ENCODE measurements around the gene PBRM1.

GRCh38 chr3:52524258-52524751, 161.4 kb downstream of the PBRM1 start:
- TF ChIP-seq CTCF (IDR thresholded peaks at IDR 0.05), result no peak
- TF ChIP-seq EZH2 (IDR thresholded peaks at IDR 0.05), result no peak

All from neural progenitor cell (in vitro differentiated cells).